Measurements from ENCODE around the gene VWCE. TPM values are rescaled to one million over a fixed set of nuclear protein-coding genes. Genes with fewer than 3 reads are reported as not detected.
A peak's percentile ranks its signal among the peaks of the same experiment; 100 is the strongest.

Gene VWCE
- total and polyA plus RNA-seq, 11 donors: 0.17 to 1.7 (median 0.66) TPM; not detected in 1

- ATAC-seq (no peak), DNase-seq (no peak)
- H3K9me3 ChIP-seq: no peaks in the 10 kb centered on the region
- H3K4me3 ChIP-seq: no peak overlapping the region
- no peak overlapping the region for H3K27ac ChIP-seq
- no peak for TF ChIP-seq POLR2A (IDR thresholded peaks at IDR 0.05)
- TF ChIP-seq, protein P1, sequence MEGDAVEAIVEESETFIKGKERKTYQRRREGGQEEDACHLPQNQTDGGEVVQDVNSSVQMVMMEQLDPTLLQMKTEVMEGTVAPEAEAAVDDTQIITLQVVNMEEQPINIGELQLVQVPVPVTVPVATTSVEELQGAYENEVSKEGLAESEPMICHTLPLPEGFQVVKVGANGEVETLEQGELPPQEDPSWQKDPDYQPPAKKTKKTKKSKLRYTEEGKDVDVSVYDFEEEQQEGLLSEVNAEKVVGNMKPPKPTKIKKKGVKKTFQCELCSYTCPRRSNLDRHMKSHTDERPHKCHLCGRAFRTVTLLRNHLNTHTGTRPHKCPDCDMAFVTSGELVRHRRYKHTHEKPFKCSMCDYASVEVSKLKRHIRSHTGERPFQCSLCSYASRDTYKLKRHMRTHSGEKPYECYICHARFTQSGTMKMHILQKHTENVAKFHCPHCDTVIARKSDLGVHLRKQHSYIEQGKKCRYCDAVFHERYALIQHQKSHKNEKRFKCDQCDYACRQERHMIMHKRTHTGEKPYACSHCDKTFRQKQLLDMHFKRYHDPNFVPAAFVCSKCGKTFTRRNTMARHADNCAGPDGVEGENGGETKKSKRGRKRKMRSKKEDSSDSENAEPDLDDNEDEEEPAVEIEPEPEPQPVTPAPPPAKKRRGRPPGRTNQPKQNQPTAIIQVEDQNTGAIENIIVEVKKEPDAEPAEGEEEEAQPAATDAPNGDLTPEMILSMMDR (IDR thresholded peaks at IDR 0.05): no peak
- H3K27me3 ChIP-seq: no peaks in the 10 kb centered on the region
- peaks cover 0 to 51% (median 26%) of the 10 kb centered on the region in 12 donors for H3K4me1 ChIP-seq
- H3K36me3 ChIP-seq: peaks cover 2 to 86% (median 73%) of the 10 kb centered on the region in 9 donors
- intact Hi-C loops (cut with DNase I): no loop called here
Observed at GRCh38 chr11:61327669-61328071, 32.6 kb upstream of the VWCE start.

DNA sequence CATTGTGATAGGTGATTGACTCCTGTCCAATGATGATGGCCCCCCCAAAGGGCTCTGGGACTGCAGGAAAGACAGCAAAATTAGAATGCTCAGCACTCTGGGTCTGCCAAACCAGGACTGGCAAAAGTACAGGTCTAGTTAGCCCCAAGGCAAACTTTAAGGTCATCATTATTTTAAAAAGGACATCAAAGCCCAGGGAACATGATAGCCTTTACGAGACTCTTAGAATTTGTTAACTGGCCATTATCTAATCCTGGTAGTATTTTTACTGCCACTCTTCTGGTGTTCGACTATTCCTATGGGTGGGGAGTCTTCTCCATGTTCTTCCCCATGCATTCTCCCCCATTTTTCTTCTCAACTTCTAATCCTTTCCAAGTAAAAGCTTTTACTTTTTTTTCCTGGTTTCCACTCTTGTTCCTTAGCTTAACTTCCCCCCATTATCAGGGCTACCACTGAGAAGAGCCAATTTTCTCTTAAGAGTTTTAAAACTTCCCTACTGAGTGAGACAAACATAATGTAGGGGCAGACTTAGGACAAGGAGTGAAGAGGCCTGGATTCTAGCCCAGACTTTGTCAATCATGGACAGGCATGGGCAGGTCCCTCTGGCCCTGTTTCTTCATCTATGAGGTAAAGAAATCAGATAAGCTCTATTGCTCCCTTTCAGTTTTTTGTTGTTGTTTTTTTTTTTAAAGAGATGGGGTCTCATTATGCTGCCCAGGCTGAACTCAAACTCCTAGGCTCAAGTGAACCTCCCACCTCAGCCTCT is 30.7 kb upstream of the VWCE start:
- TF ChIP-seq, protein P1 (IDR thresholded peaks at IDR 0.05): no peak
- no peak for TF ChIP-seq POLR2A (IDR thresholded peaks at IDR 0.05)
- Histone ChIP-seq H3K4me3 (no peak overlapping the region), H3K27me3 (no peaks in the 10 kb centered on the region), H3K4me1 (peaks cover 0 to 34% (median 12%) of the 10 kb centered on the region in 12 donors), H3K36me3 (peaks cover 2 to 100% (median 92%) of the 10 kb centered on the region in 9 donors), H3K9me3 (no peaks in the 10 kb centered on the region), H3K27ac (peak overlapping the region in 1 of 12 donors; percentile 32)
- ATAC-seq (peak; percentile 59 to 69 (median 64)), DNase-seq (no peak)
- intact Hi-C loops (cut with DNase I): no loop called here
- WGBS, 4 donors: 54 to 65% (median 63%) methylated on average over 2 of the region's 2 CpGs

DNA sequence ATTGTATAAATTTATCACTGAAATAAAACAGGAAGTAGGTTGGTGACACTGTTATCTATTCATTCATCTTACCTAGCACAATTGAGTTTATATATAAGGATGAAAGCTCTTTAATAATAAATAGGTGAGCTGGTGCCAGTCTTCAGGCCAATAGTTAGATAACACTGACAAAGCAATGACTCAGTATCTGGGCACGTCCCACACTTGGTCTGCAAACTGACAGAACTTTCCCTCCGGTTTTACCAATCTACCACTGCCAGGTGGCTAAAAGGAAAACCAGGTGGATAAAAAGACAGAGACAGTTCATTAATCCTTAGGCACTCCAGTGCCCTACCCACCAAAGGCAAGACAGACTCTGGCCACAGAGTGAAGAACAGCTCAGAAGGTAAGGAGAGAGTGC is 20.1 kb upstream of the VWCE start:
- ATAC-seq (peak in 1 of 4 donors; percentile 22), DNase-seq (no peak)
- TF ChIP-seq, protein P1 (IDR thresholded peaks at IDR 0.05): no peak
- no peak for TF ChIP-seq POLR2A (IDR thresholded peaks at IDR 0.05)
- Histone ChIP-seq H3K27me3 (no peaks in the 10 kb centered on the region), H3K4me1 (no peaks in the 10 kb centered on the region), H3K4me3 (no peak overlapping the region), H3K9me3 (no peaks in the 10 kb centered on the region), H3K27ac (no peak overlapping the region), H3K36me3 (peaks cover 3 to 100% (median 98%) of the 10 kb centered on the region in 9 donors)
- WGBS, 4 donors: 60 to 83% (median 70%) methylated on average over 2 of the region's 2 CpGs
- intact Hi-C loops (cut with DNase I): no loop called here

- DNase-seq (no peak), ATAC-seq (no peak)
- Histone ChIP-seq H3K4me3 (no peak overlapping the region), H3K9me3 (no peaks in the 10 kb centered on the region), H3K36me3 (peaks cover 2 to 100% (median 100%) of the 10 kb centered on the region in 9 donors), H3K27me3 (no peaks in the 10 kb centered on the region), H3K27ac (no peak overlapping the region), H3K4me1 (no peaks in the 10 kb centered on the region)
- TF ChIP-seq, protein P1 (IDR thresholded peaks at IDR 0.05): no peak
- no peak for TF ChIP-seq POLR2A (IDR thresholded peaks at IDR 0.05)
- 80 to 85% (median 84%) methylated on average over 7 to 8 of the region's 8 CpGs for WGBS, 4 donors
- intact Hi-C loops (cut with DNase I): no loop called here
Observed at GRCh38 chr11:61310749-61311148, 15.6 kb upstream of the VWCE start.

All from heart left ventricle (tissue), 16 donors.